22Rv1 (cell line): ENCODE data around the gene RIMS4.

Source experiments
- H3K27ac ChIP-seq: fragments of 450-650 bp; 2 replicates; pipeline ENCODE4 v1.5.1; 2017
- CTCF ChIP-seq: fragments of 450-650 bp; IDR thresholded peaks from 2 replicates; pipeline ENCODE4 v1.5.1; 2017; ENCODE audit warnings: mild to moderate bottlenecking
- ZFX ChIP-seq: fragments of 450-650 bp; IDR thresholded peaks from 2 replicates; pipeline ENCODE4 v1.6.1; 2017; ENCODE audit warnings: antibody characterized with exemption, borderline replicate concordance

Gene RIMS4

GRCh38 chr20:44849703-44850102, 39.4 kb upstream of the RIMS4 start:
- H3K27ac ChIP-seq = no peak overlapping the region
- TF ChIP-seq CTCF (no peak), ZFX (no peak)

- no peak overlapping the region for H3K27ac ChIP-seq
Measured at GRCh38 chr20:44848254-44849015, 38.1 kb upstream of the RIMS4 start.

GRCh38 chr20:44843876-44844275, 33.5 kb upstream of the RIMS4 start:
- H3K27ac ChIP-seq = no peak overlapping the region
- no peak for TF ChIP-seq CTCF
- no peak for TF ChIP-seq ZFX

More at GRCh38 chr20:44848254-44849015, 38.1 kb upstream of the RIMS4 start:
- TF ChIP-seq ZFX (no peak), CTCF (no peak)

- TF ChIP-seq CTCF (no peak), ZFX (no peak)
Measured at GRCh38 chr20:44841955-44842354, 31.6 kb upstream of the RIMS4 start.

GRCh38 chr20:44840826-44841225, 30.5 kb upstream of the RIMS4 start:
- TF ChIP-seq CTCF (no peak), ZFX (no peak)
- no peak overlapping the region for H3K27ac ChIP-seq

More at GRCh38 chr20:44841955-44842354, 31.6 kb upstream of the RIMS4 start:
- H3K27ac ChIP-seq = no peak overlapping the region

GRCh38 chr20:44839481-44839880, 29.1 kb upstream of the RIMS4 start:
- TF ChIP-seq ZFX (no peak), CTCF (no peak)
- H3K27ac ChIP-seq = no peak overlapping the region

GRCh38 chr20:44838521-44838920, 28.2 kb upstream of the RIMS4 start:
- no peak for TF ChIP-seq CTCF
- no peak for TF ChIP-seq ZFX

More at GRCh38 chr20:44838521-44838920, 28.2 kb upstream of the RIMS4 start:
- H3K27ac ChIP-seq = no peak overlapping the region
